Activated CD4-positive, alpha-beta T cell treated with anti-CD3 and anti-CD28 coated beads for 36 hours (primary cell): ENCODE measurements around the gene PSKH1. TPM values are rescaled to one million over a fixed set of nuclear protein-coding genes. Genes with fewer than 3 reads are reported as not detected.
"Not testable (repeated sequence)": the region's sequence is repeated elsewhere in the genome, so short reads cannot be mapped to it uniquely, and the experiment has no call there.

ENCODE experiments used
- ATAC-seq: fragments of 200-7000 bp; cut with Tn5 transposase; one replicate; pipeline ENCODE4 v1.10.0; 2021; ENCODE audit warnings: mild to moderate bottlenecking, moderate library complexity
- CTCF ChIA-PET: fragments of 350-600 bp; sonication (Branson Sonifier 250); formaldehyde crosslinking; loops from one replicate; lab custom pipeline; 2021; ENCODE audit warnings: antibody characterized with exemption; lab: Charles Lee
- POLR2A ChIA-PET: fragments of 350-600 bp; sonication (Branson Sonifier 250); formaldehyde crosslinking; loops from one replicate; lab custom pipeline; 2021; ENCODE audit warnings: antibody characterized with exemption, inconsistent platforms; lab: Charles Lee
- DNase-seq: peaks from one replicate; pipeline ENCODE4 v3.0.0-alpha.2; 2020
- H3K27ac Mint-ChIP-seq: one replicate; pipeline ENCODE4 v1.8.0; 2021; ENCODE audit warnings: mixed read lengths
- H3K27me3 Mint-ChIP-seq: one replicate; pipeline ENCODE4 v1.8.0; 2021; ENCODE audit warnings: mixed read lengths
- H3K36me3 Mint-ChIP-seq: one replicate; pipeline ENCODE4 v1.8.0; 2021; ENCODE audit warnings: low read depth, mixed read lengths
- H3K4me1 Mint-ChIP-seq: one replicate; pipeline ENCODE4 v1.8.0; 2021; ENCODE audit warnings: mixed read lengths
- H3K4me3 Mint-ChIP-seq: one replicate; pipeline ENCODE4 v1.8.0; 2021; ENCODE audit warnings: mild to moderate bottlenecking, moderate library complexity, mixed read lengths
- H3K9me3 Mint-ChIP-seq: one replicate; pipeline ENCODE4 v1.8.0; 2021; ENCODE audit warnings: low read depth, mixed read lengths
- intact Hi-C, 2 experiments: fragments of 100-400 bp; cut with DNase I in 1 of 2; cut with micrococcal nuclease in 1 of 2; formaldehyde crosslinking; loops; one replicate each; pipeline versions ENCODE4 v1.14.2 to v1.15.1; 2022 to 2024; cut with DNase I, micrococcal nuclease
- total RNA-seq, 2 experiments: library from RNA; stranded (reverse); gene quantifications; one replicate each; pipeline ENCODE4 v1.2.3, GENCODE V29; 2021

Gene PSKH1
- total RNA-seq, 2 experiments from 2014 or later = 11.7 to 11.9 TPM

DNA sequence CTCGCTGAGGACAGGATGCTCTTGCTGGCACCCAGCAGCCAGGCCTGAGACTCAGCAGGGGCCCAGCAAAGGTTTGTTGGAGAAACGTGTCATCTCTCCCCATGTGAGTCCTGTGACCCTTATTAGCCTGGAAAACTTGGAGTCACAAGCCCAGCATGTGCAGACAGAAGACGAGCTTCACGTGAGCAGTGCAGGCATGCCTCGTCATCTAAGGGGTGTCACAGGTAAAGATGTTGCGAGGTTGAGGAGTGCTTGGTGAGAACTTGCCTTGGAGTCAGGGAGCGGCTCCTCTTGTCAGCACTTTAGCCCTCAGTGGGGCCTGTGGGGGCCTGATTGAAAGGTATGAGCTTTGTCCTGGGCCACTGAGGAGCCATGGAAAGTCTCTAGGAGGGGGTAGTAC, 40.8 kb downstream of the PSKH1 start:
- no peak for ATAC-seq
- H3K4me3 Mint-ChIP-seq = peak overlapping the region; percentile 100
- H3K4me1 Mint-ChIP-seq = peaks cover 23% of the 10 kb centered on the region
- DNase-seq = no peak
- CTCF ChIA-PET = interaction anchor here (0.6 to 3.9 kb wide), 7 partner anchors 8 to 127 kb away, joined by 3 to 20 read pairs (median 7); partner anchors contain the start of gene NRN1L
- no peaks in the 10 kb centered on the region for H3K9me3 Mint-ChIP-seq
- peak overlapping the region; percentile 14 for H3K27ac Mint-ChIP-seq
- intact Hi-C loops = loop anchor here (2.0 kb wide), 2 partner anchors 151 to 707 kb away; partner anchors contain the start of genes NFATC3 (in 1 of the 2) and TMEM208 (in 1 of the 2)
- POLR2A ChIA-PET = no interaction called here
- no peaks in the 10 kb centered on the region for H3K27me3 Mint-ChIP-seq
- peaks cover 48% of the 10 kb centered on the region for H3K36me3 Mint-ChIP-seq

DNA sequence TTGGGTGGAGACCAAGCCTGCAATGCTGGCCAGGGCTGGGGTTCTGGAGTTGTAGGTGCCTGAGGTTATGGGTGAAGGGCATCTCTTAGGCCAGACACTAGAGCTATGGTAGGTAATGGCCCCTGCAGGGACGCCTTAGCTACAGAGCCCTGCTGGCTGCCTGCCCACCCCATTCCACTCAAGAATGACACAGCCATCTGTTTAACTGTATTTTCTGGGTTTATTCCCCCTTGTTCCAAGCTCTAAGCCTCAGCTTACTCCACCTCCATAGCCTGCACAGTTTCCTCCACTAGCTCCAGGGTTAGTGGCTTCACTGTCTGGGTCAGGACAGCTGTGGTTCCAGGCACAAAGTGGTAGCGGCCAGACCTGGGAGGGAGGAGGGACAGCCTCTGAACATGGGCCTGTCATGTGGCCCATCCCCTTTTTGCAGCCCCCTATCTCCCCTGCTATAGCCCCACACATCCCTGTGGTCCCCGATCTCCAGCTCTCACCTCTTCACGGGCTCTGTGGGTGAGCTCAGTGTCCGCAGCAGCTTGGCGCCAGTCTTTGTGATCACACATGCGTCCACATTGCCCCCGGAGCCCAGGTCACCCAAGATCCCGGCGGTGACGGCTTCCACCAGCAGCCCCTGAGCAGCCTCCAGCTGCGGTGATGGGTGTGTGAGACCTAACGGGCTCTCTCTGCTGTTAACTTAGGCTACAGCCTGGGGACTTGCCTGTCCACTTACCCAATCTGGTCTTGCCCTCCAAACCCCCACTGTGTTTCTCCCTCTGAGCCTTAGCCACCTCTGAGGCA, 41.4 kb downstream of the PSKH1 start:
- Mint-ChIP-seq H3K36me3 (peaks cover 53% of the 10 kb centered on the region), H3K4me1 (peaks cover 28% of the 10 kb centered on the region), H3K27ac (peak overlapping the region; percentile 100), H3K9me3 (no peaks in the 10 kb centered on the region), H3K27me3 (no peaks in the 10 kb centered on the region), H3K4me3 (peak overlapping the region; percentile 100)
- no peak for ATAC-seq
- intact Hi-C loops = loop anchor here (1.0 to 5.0 kb wide), 12 partner anchors 41 to 708 kb away; partner anchors contain the start of genes CTCF (in 2 of the 2), ESRP2 (in 2 of the 2), PSKH1 (in 2 of the 2) and THAP11 (in 2 of the 2)
- POLR2A ChIA-PET = interaction anchor here (0.6 to 1.4 kb wide), 4 partner anchors 17 to 62 kb away, joined by 3 to 5 read pairs (median 3); no protein-coding TSS in a partner anchor
- peak; percentile 10 for DNase-seq
- CTCF ChIA-PET = interaction anchor here (0.5 to 3.9 kb wide), 13 partner anchors 9 to 602 kb away, joined by 3 to 20 read pairs (median 5); partner anchors contain the start of genes NRN1L, RANBP10 and TSNAXIP1

DNA sequence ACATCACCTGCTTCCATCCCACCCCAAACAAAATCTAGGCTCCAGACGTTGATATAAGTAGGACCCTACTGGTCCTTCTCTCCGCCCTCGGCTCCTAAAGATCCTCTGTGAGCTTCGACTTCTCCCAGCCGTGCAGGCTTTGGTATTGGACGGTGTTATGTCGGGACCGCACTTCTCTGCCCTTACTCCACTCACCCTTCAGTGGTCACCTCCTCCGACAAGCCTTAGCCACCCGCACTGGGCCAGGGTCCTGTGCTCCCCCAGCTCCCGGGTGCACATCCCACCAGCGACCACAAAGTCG, 42.0 kb downstream of the PSKH1 start:
- DNase-seq (no peak), ATAC-seq (no peak)
- Mint-ChIP-seq H3K4me3 (peak overlapping the region; percentile 100), H3K27ac (peak overlapping the region; percentile 100), H3K27me3 (no peaks in the 10 kb centered on the region), H3K9me3 (no peaks in the 10 kb centered on the region), H3K4me1 (peaks cover 33% of the 10 kb centered on the region), H3K36me3 (peaks cover 53% of the 10 kb centered on the region)
- ChIA-PET CTCF (interaction anchor here (0.7 to 3.9 kb wide), 16 partner anchors 9 to 441 kb away, joined by 3 to 20 read pairs (median 6); partner anchors contain the start of genes LCAT, NRN1L and NUTF2), POLR2A (interaction anchor here (0.5 to 1.5 kb wide), 10 partner anchors 17 to 490 kb away, joined by 3 to 8 read pairs (median 4); partner anchors contain the start of genes DDX28, DUS2, EDC4 and NFATC3)
- intact Hi-C loops = loop anchor here (1.0 to 5.0 kb wide), 12 partner anchors 42 to 708 kb away; partner anchors contain the start of genes CTCF (in 2 of the 2), ESRP2 (in 2 of the 2), PSKH1 (in 2 of the 2) and THAP11 (in 2 of the 2)

DNA sequence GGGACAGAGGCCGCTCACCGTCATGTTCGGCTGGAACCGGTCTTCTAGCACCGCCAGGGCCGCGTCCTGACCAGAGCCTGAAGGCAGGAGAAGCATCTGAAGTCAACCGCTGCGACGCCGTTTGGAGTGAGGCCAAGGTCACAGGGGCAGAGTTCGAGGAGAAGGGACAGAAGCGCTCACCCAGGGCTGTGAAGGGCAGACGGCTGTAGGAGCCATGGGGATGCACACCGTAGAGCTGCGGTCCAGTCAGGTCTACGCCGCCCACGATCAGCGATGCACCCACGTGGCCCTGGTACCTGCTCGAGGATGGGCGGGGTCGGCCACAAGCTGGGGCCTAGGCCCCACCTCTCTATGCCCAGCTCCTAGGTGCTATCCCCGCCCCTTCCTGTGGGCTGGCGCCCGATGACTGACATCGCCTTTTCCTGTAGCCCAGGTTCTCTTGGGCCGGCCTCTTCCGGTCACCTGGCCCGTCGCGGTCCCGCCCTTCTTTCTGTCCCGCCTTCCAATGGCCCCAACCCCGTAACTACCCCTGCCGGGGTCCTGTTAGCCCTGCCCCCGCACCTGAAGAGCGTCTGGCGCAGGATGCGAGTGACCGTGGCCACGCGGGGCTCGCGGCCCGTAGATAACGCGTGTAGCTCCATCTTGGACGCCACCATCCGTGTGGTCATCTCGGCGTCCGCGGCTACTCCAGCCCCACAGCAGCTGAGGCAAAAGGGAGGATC, 42.5 kb downstream of the PSKH1 start:
- ChIA-PET CTCF (interaction anchor here (0.6 to 3.0 kb wide), 19 partner anchors 9 to 441 kb away, joined by 3 to 17 read pairs (median 5); partner anchors contain the start of genes LCAT, NRN1L and NUTF2), POLR2A (interaction anchor here (0.5 to 1.5 kb wide), 13 partner anchors 9 to 489 kb away, joined by 3 to 8 read pairs (median 3); partner anchors contain the start of genes DDX28, DPEP2, DUS2 and EDC4)
- DNase-seq (peak; percentile 98), ATAC-seq (peak; percentile 91)
- Mint-ChIP-seq H3K27ac (peak overlapping the region; percentile 100), H3K36me3 (peaks cover 58% of the 10 kb centered on the region), H3K4me3 (peak overlapping the region; percentile 100), H3K9me3 (no peaks in the 10 kb centered on the region), H3K27me3 (no peaks in the 10 kb centered on the region), H3K4me1 (peaks cover 37% of the 10 kb centered on the region)
- intact Hi-C loops = loop anchor here (1.0 to 5.0 kb wide), 20 partner anchors 33 to 709 kb away; partner anchors contain the start of genes CTCF (in 2 of the 2), ESRP2 (in 2 of the 2), NFATC3 (in 2 of the 2) and PSKH1 (in 2 of the 2)

DNA sequence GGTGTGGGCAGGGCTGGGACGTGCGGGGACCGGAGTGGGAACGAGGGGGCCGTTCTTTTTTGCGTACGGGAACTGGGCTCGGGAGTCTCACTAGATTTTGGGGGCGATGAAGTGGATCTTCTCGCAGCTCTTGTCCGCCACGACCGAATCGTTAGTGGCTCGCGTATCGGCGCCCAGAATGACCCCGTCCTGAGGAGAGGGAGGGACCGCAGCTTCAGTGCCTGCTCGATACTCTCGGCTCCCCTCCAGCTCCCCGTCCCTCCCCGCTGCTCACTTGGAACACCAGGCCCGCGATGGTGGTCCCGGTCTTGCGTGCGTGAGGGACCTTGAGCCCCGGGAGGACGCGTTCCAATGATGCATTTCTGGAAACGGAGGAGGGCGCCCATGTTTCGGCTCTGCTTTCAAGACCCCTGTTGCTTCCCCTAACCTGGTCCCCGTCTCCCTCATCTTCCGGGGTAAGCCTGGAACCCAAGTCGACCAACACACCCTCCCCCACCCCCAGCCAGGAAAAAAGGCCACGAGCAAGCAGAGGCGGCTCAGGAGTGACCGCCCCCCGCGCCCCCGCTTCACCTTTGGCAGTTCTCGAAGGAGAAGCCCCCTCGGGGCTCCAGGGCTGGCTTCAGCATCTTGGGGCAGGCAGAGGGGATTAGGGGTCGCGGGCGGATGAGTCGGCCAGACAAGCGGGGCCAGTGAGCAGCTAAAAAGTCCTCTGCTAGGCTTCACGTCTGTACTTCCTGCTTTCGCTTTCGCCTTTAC, 43.2 kb downstream of the PSKH1 start, which contains the start of gene PSMB10:
Gene PSMB10 (minus strand): TSS at position 727 of the 756 bp plus-strand sequence. CDS start 101 bp downstream, at position 626.
- peak within 1 kb of the TSS; percentile 100 for H3K4me3 Mint-ChIP-seq
- CTCF ChIA-PET = interaction anchor here (0.6 to 3.0 kb wide), 20 partner anchors 8 to 415 kb away, joined by 3 to 17 read pairs (median 4); partner anchors contain the start of genes GFOD2, LCAT, NRN1L and NUTF2
- no peaks in the 10 kb centered on the region for H3K9me3 Mint-ChIP-seq
- ATAC-seq (peak; percentile 11), DNase-seq (peak; percentile 72)
- intact Hi-C loops = loop anchor here (1.0 to 5.0 kb wide), 11 partner anchors 32 to 689 kb away; partner anchors contain the start of genes ESRP2 (in 2 of the 2), SLC12A4 (in 2 of the 2), ATP6V0D1 (in 1 of the 2) and DDX28 (in 1 of the 2)
- peaks cover 58% of the 10 kb centered on the region for H3K36me3 Mint-ChIP-seq
- peak within 1 kb of the TSS; percentile 100 for H3K27ac Mint-ChIP-seq
- H3K27me3 Mint-ChIP-seq = no peaks in the 10 kb centered on the region
- POLR2A ChIA-PET = interaction anchor here (0.6 to 1.5 kb wide), 13 partner anchors 8 to 264 kb away, joined by 3 to 8 read pairs (median 3); partner anchors contain the start of genes DDX28, DPEP2, DUS2 and EDC4
- H3K4me1 Mint-ChIP-seq = peaks cover 37% of the 10 kb centered on the region

DNA sequence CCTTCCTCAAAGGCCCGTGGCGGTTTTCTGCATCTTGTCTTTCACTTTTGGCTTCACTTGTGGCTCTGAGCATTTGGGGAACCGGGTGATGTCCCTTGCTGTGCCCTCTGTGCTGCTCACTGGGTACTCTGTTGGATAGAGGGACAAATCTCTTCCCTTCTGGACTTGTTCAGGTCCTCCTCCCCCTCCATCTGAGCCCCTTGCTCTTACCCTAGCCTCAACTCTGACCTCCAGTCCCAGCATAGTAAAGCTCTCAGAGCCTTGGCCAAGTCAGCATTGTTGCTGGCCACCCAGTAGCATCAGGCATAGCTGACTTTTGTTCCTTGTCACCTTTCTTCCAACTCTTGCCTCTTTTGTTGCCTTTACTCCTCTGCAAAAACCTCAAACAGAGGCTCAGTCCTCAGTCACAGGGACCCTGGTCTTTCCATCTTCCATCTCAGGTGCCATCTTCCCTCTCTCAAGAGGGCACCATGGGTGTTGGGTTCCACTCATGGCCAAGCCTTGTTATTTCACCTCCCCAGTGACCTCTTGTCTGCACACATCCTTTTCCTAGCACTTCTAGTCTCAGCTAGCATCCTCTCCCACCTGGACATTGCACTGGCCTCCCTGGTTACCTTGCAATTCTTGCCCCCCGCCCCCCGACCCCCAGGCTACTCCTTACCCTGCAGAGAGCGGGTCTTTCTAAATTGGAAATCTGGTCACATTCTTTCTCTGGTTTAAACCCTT, 44.0 kb downstream of the PSKH1 start:
- Mint-ChIP-seq H3K4me1 (peaks cover 42% of the 10 kb centered on the region), H3K9me3 (no peaks in the 10 kb centered on the region), H3K36me3 (peaks cover 55% of the 10 kb centered on the region), H3K27me3 (no peaks in the 10 kb centered on the region), H3K4me3 (peak overlapping the region; percentile 100), H3K27ac (peak overlapping the region; percentile 100)
- ChIA-PET CTCF (interaction anchor here (0.6 to 3.0 kb wide), 7 partner anchors 50 to 416 kb away, joined by 3 to 17 read pairs (median 4); partner anchors contain the start of genes GFOD2 and NRN1L), POLR2A (interaction anchor here (0.9 to 1.5 kb wide), 2 partner anchors 26 to 148 kb away, joined by 3 to 4 read pairs; partner anchors contain the start of gene NFATC3)
- intact Hi-C loops = loop anchor here (1.0 to 5.0 kb wide), 11 partner anchors 31 to 690 kb away; partner anchors contain the start of genes ESRP2 (in 2 of the 2), SLC12A4 (in 2 of the 2), ATP6V0D1 (in 1 of the 2) and DDX28 (in 1 of the 2)
- ATAC-seq (peak; percentile 54), DNase-seq (peak; percentile 89)

DNA sequence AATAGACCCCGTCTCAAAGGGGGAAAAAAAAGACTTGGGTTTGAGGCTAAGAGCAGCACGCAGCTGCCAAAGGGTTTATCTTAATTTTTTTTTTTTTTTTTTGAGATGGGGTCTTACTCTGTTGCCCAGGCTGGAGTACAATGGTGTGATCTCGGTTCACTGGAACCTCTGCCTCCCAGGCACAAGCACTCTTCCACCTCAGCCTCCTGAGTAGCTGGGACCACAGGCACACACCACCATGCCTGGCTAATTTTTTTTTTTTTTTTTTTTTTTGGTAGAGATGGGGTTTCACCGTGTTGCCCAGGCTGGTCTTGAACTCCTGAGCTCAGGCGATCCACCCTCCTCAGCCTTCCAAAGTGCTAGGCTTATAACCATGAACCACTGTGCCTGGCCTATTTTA, 44.7 kb downstream of the PSKH1 start:
- H3K4me1 Mint-ChIP-seq = peaks cover 44% of the 10 kb centered on the region
- ATAC-seq, DNase-seq, H3K27ac Mint-ChIP-seq, H3K27me3 Mint-ChIP-seq, H3K9me3 Mint-ChIP-seq: not testable (repeated sequence)
- ChIA-PET POLR2A (interaction anchor here (0.7 to 1.5 kb wide), 2 partner anchors 148 to 652 kb away, joined by 3 to 4 read pairs; partner anchors contain the start of gene NFATC3), CTCF (interaction anchor here (0.7 to 3.0 kb wide), 3 partner anchors 54 to 218 kb away, joined by 4 to 17 read pairs (median 4); partner anchors contain the start of genes GFOD2 and NRN1L)
- peaks cover 49% of the 10 kb centered on the region for H3K36me3 Mint-ChIP-seq
- H3K4me3 Mint-ChIP-seq = peak overlapping the region; percentile 100
- intact Hi-C loops = loop anchor here (2.0 to 5.0 kb wide), 6 partner anchors 31 to 690 kb away; partner anchors contain the start of genes ESRP2 (in 2 of the 2), FHOD1 (in 1 of the 2), GFOD2 (in 1 of the 2) and SLC12A4 (in 1 of the 2)

DNA sequence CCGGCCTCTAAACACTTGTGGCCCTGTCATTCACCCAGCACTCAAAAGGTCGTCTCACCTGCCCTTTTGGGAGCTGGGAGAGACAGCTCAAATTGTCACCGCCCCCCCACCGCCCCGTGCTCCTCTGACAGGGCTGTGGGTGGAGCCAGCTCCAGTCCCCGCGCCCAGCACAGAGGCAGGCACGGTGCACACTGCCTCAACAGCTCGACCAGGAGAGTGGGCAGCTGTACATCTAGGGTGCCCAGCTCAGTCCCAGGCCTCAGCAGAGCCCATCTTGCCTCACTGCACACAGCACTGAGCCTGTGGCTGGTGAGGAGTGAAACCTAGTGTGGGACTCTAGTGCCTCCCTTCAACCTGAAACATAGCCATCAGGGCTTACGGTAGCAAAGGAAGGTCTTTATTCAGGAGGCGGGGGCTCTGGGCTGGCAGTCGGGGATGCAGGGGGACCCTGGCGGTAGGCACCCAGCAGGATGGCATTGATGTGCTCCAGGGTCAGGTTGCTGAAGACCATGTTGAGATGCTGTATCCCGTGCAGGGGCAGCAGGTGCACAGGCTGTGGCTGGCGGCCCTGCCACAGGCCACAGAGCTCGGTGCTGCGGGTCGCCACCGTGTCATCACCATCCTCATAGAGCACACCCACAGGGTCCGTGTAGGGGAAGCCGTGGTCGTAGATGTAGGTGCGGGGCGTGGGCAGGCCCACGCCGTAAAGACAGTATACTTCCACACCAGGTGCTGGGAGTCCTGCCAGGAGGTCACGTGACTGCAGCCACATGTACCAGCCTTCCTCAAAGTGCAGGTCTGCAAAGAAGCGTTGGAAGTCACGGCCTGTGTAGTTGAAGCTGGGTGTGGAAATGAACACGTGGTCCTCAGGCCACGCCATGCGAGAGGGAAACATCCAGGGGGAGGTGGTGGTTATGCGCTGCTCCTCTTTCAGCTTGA, 46.7 kb downstream of the PSKH1 start:
- no peak overlapping the region for H3K4me3 Mint-ChIP-seq
- no peak for ATAC-seq
- peaks cover 36% of the 10 kb centered on the region for H3K4me1 Mint-ChIP-seq
- H3K27me3 Mint-ChIP-seq = no peaks in the 10 kb centered on the region
- H3K9me3 Mint-ChIP-seq = no peaks in the 10 kb centered on the region
- intact Hi-C loops = loop anchor here (5.0 kb wide), 3 partner anchors 267 to 692 kb away; partner anchors contain the start of genes ESRP2 (in 2 of the 2), FHOD1 (in 1 of the 2) and SLC9A5 (in 1 of the 2)
- DNase-seq = peak; percentile 67
- peaks cover 36% of the 10 kb centered on the region for H3K36me3 Mint-ChIP-seq
- POLR2A ChIA-PET = interaction anchor here (0.9 to 1.4 kb wide), 2 partner anchors 10 to 27 kb away, joined by 3 to 4 read pairs; no protein-coding TSS in a partner anchor
- CTCF ChIA-PET = interaction anchor here (0.7 to 2.6 kb wide), 12 partner anchors 10 to 277 kb away, joined by 3 to 14 read pairs (median 3); no protein-coding TSS in a partner anchor
- peak overlapping the region; percentile 76 for H3K27ac Mint-ChIP-seq
